Measurements from ENCODE around the gene MPHOSPH9.

DNA sequence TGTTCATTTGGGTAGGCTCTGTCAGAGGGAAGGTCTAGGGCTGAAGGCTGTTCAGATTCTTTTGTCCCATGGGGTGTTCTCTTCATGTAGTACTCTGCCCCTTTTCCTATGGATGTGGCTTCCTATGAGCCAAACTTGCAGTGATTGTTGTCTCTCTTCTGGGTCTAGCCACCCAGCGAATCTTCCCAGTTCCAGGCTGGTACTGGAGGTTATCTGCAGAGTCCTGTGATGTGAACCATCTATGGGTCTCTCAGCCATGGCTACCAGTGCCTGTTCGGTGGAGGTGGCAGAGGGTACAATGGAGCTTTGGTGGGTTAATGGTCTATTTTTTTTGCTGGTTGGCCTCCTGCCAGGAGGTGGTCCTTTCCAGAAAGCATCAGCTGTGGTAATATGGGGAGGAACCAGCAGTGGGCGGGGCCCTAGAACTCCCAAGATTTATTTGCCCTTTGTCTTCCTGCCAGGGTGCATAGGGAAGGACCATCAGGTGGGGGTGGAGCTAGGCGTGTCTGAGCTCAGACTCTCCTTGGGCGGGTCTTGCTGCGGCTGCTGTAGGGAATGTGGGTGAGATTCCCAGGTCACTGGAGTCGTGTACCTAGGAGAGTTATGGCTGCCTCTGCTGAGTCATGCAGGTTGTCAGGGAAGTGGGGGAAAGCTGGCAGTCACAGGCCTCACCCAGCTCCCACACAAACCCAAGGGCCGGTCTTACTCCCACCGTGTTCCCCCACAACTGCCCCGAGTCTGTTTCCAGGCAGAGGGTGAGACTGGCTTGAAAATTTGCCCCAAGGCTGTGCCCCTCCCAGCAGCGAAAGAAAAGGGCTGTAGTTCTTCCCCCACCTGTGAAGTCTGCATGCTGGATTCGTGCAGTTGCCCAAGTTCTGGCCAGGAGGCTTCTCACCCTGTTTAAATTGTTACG lies 17.8 kb upstream of the MPHOSPH9 start:
- no peak for TF ChIP-seq EP300 (IDR thresholded peaks at IDR 0.05)
- TF ChIP-seq POLR2AphosphoS5 (IDR thresholded peaks at IDR 0.05): peak in 1 of 3 donors; percentile 69
- TF ChIP-seq, protein P1, sequence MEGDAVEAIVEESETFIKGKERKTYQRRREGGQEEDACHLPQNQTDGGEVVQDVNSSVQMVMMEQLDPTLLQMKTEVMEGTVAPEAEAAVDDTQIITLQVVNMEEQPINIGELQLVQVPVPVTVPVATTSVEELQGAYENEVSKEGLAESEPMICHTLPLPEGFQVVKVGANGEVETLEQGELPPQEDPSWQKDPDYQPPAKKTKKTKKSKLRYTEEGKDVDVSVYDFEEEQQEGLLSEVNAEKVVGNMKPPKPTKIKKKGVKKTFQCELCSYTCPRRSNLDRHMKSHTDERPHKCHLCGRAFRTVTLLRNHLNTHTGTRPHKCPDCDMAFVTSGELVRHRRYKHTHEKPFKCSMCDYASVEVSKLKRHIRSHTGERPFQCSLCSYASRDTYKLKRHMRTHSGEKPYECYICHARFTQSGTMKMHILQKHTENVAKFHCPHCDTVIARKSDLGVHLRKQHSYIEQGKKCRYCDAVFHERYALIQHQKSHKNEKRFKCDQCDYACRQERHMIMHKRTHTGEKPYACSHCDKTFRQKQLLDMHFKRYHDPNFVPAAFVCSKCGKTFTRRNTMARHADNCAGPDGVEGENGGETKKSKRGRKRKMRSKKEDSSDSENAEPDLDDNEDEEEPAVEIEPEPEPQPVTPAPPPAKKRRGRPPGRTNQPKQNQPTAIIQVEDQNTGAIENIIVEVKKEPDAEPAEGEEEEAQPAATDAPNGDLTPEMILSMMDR (IDR thresholded peaks at IDR 0.05): no peak

Measured in stomach (tissue), 4 donors.